SK-N-MC (cell line): ENCODE results near the gene ITPKC.

ENCODE experiments used
- DNase-seq: peaks from one replicate; pipeline ENCODE4 v3.0.0-alpha.2; 2011; ENCODE audit warnings: low read depth, low spot score
- H3K27ac ChIP-seq: fragments of 200-600 bp; sonication (generic); 2 replicates; pipeline ENCODE4 v1.5.1; 2016; ENCODE audit warnings: mixed run types
- H3K36me3 ChIP-seq: fragments of 200-600 bp; sonication (generic); 2 replicates; pipeline ENCODE4 v1.6.1; 2017; ENCODE audit warnings: antibody characterized with exemption, low read length, mixed read lengths; ENCODE audit not compliant: insufficient read depth
- H3K4me3 ChIP-seq: fragments of 200-600 bp; sonication (generic); 2 replicates; pipeline ENCODE4 v1.5.1; 2016
- H3K9ac ChIP-seq: fragments of 200-600 bp; sonication (generic); 2 replicates; pipeline ENCODE4 v1.8.0; 2017; ENCODE audit warnings: mixed run types, mixed read lengths; ENCODE audit not compliant: insufficient read length
- H3K9me3 ChIP-seq: fragments of 200-600 bp; sonication (generic); 2 replicates; pipeline ENCODE4 v1.6.1; 2017; ENCODE audit warnings: low read depth, mild to moderate bottlenecking, antibody characterized with exemption, low read length, moderate library complexity, mixed read lengths
- EZH2 ChIP-seq: fragments of 200-600 bp; sonication (generic); IDR thresholded peaks from one replicate; pipeline ENCODE4 v1.6.1; 2017; ENCODE audit warnings: antibody characterized with exemption
- FOXP2 ChIP-seq: optimal IDR thresholded peaks from 2 replicates; pipeline ENCODE3; 2011; ENCODE audit warnings: mild to moderate bottlenecking, moderate library complexity; ENCODE audit not compliant: insufficient read depth; ENCODE audit errors: extremely low read length, control extremely low read depth
- POLR2AphosphoS5 ChIP-seq: IDR thresholded peaks from 2 replicates; pipeline ENCODE4 v1.6.1; 2012; ENCODE audit warnings: mild to moderate bottlenecking, low read depth, low read length, borderline replicate concordance

Gene ITPKC

DNA sequence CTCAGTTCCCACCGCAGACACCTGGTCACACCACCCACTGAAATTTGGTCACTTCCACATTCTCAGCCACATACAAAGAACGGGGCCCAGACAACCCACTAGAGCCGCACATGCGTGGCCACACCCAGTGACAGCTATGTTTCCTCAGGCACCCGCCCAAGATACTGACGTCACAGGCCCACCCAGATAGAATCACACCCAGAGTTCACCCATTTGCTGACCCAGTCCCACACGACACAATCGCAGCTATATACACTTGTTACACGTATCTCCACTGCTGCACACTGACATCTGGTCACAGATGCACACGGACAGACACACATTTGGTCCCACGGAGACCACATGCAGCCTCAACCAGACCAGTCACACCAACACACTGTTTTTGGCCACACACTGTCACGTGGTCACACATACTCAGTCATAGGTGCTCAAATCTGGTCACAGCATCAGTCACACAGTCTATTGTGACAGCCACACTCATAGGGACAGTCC is 29.3 kb upstream of the ITPKC start:
- Histone ChIP-seq H3K9me3 (no peaks in the 10 kb centered on the region), H3K9ac (no peak overlapping the region), H3K4me3 (no peak overlapping the region), H3K36me3 (peaks cover 6% of the 10 kb centered on the region; the same call in 1 of the 2 replicates), H3K27ac (no peak overlapping the region)
- no peak for TF ChIP-seq POLR2AphosphoS5
- no peak for TF ChIP-seq EZH2
- no peak for TF ChIP-seq FOXP2
- no peak for DNase-seq

DNA sequence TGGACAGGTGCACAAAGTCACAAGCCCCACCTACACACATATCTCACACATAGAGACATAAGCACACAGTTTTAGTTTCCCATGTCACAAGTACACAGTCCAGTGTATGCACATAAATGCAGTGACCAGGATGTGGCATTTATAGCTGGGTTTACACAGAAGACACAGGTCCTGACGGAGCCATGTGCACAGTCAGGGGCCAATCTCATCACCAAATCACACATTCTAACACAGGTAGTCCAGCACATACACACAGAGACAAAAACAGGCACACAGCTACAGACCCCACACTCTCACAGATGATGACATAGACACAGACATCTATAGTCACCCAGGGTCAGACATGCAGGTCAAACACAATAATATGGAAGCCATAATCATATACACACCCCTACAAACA is 28.6 kb upstream of the ITPKC start:
- Histone ChIP-seq H3K4me3 (peak overlapping the region; percentile 79), H3K9me3 (no peaks in the 10 kb centered on the region), H3K27ac (no peak overlapping the region), H3K9ac (no peak overlapping the region), H3K36me3 (peaks cover 6% of the 10 kb centered on the region; the same call in 1 of the 2 replicates)
- DNase-seq = no peak
- TF ChIP-seq EZH2 = no peak
- no peak for TF ChIP-seq FOXP2
- TF ChIP-seq POLR2AphosphoS5 = no peak

DNA sequence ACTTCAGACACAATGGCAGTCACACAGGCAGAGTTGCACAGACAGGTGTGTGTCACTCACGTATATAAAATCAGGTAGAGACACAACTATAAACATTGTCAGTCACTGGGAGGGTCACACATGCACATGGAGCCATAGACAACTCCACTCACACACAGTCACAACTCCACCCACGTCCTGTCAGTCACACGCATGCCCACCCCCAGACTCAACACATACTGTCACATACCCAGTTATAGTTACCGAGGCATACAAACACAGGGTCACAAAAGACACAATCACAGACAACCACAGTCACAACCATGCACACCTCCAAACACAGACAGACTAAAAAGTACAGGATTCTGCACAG is 27.9 kb upstream of the ITPKC start:
- Histone ChIP-seq H3K27ac (no peak overlapping the region), H3K9me3 (no peaks in the 10 kb centered on the region), H3K4me3 (peak overlapping the region; percentile 79), H3K9ac (no peak overlapping the region), H3K36me3 (peaks cover 6% of the 10 kb centered on the region; the same call in 1 of the 2 replicates)
- no peak for DNase-seq
- TF ChIP-seq POLR2AphosphoS5 (no peak), FOXP2 (no peak)

DNA sequence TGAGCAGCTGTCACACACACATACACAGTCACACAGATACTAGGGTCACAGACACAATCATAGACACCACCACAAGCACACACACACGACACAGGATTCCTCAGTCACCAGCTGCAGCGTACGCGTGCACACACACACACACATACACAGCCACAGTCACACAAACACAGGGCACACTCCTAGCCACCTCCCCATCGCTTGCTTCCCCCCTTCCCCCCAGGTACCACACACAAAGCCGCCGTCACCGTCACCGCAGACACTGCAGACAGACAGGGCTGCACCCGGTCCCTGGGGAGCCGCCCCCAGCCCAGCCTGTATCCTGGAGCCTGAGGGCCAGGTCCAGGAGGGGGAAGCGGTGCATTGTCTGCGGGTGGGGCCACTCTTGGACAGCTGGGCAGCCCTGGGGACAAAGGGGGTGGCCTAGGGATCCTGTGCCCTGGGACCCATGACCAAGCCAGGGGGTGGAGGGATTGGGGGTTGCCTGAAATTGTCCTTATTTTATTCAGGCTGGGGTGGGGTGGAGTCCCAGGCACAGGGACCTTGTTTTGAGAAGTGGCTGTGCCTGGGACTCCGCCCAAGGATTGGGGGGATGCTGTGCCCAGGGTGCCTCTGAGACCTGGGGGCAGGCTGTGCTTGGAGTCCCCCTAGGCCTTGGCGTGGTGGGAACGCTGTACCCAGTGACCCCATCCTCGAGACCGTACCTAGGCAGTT is 27.4 kb upstream of the ITPKC start:
- peak overlapping the region; percentile 82 for H3K9ac ChIP-seq
- H3K36me3 ChIP-seq = peaks cover 6% of the 10 kb centered on the region; the same call in 1 of the 2 replicates
- no peaks in the 10 kb centered on the region for H3K9me3 ChIP-seq
- peak overlapping the region; percentile 79 for H3K4me3 ChIP-seq
- no peak for TF ChIP-seq EZH2
- no peak for TF ChIP-seq FOXP2
- TF ChIP-seq POLR2AphosphoS5 = no peak
- no peak for DNase-seq
- no peak overlapping the region for H3K27ac ChIP-seq

DNA sequence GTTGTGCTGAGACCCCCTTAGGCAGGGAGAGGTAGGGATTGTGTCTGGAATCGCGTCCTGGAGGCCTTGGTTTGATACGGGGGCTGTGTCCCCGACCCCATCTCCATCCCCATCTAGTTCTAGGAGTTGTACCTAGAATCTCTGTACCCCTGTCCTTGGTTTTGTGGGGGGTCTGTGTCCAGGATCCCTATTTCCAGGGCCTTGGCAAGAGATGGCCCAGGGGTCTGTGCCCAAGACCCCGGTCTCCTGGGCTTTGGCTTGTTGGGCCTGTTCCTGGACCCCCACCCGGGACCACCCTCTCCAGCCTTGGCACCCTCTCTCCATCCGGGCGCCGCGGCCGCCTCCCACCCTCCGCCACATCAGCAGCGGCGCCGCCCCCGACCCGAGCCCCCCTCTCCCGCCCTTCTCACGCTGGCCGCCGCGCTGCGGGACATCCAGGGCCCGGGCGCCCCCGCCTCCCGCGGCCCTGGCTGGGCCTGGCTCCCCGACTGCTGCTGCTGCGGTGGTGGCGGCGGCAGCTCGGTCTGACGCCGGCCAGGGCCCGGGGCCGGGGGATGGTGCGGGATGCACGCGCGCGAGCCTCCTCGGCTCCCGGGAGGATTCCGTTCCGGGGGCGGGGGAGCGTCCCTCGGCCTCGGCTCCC is 26.7 kb upstream of the ITPKC start, which contains the start of gene NUMBL:
Gene NUMBL (minus strand): TSS at position 602 of the 643 bp plus-strand sequence. CDS start 168 bp downstream, at position 434.
- DNase-seq = no peak
- H3K27ac ChIP-seq = peak within 1 kb of the TSS; percentile 82
- no peaks in the 10 kb centered on the region for H3K9me3 ChIP-seq
- TF ChIP-seq FOXP2 = no peak
- TF ChIP-seq POLR2AphosphoS5 = no peak
- TF ChIP-seq EZH2 = no peak
- H3K4me3 ChIP-seq = peak within 1 kb of the TSS; percentile 79
- H3K9ac ChIP-seq = peak within 1 kb of the TSS; percentile 82
- H3K36me3 ChIP-seq = peaks cover 6% of the 10 kb centered on the region; the same call in 1 of the 2 replicates

DNA sequence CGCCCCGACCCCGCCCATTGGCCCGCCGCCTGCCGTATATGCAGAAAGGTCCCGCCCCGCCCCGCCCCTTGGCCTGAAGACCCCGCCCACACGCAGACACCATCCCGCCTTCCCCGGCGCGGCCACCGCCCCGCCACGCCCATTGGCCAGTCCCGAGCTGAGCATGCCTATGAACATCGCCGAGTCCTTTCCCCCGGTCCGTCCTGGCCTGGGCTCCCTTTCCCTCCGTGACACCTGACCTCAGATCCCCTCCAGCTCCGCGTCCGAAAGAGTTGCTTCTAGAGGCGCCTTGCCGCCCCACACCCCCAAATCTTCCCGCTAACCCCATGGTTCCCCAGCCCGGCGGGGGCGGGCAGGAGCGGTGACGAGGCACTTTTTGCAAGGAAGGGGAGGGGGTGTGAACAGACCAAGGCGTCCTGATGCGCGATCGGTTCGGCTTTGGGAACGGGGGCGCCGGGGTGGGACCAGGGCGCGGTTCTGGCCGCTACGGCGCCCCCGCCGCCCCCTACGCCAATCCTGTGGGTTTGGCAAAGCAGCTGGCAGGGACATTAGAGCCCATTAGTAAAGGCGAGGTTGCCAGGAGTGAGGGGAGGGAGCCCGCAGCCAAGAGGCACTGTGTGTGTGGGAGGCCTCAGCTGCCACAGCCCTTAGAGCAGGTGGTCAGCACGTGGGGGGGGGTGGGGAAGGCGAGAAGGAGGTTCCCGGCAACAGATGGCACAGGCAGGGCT is 26.1 kb upstream of the ITPKC start:
- peak overlapping the region; percentile 77 for H3K9ac ChIP-seq
- peaks cover under 1% of the 10 kb centered on the region; the same call in 1 of the 2 replicates for H3K36me3 ChIP-seq
- H3K4me3 ChIP-seq = peak overlapping the region; percentile 79
- no peak for DNase-seq
- TF ChIP-seq EZH2 = no peak
- no peak for TF ChIP-seq FOXP2
- peak; percentile 88; the same call in 1 of the 2 replicates for TF ChIP-seq POLR2AphosphoS5
- H3K9me3 ChIP-seq = no peaks in the 10 kb centered on the region
- peak overlapping the region; percentile 82 for H3K27ac ChIP-seq

DNA sequence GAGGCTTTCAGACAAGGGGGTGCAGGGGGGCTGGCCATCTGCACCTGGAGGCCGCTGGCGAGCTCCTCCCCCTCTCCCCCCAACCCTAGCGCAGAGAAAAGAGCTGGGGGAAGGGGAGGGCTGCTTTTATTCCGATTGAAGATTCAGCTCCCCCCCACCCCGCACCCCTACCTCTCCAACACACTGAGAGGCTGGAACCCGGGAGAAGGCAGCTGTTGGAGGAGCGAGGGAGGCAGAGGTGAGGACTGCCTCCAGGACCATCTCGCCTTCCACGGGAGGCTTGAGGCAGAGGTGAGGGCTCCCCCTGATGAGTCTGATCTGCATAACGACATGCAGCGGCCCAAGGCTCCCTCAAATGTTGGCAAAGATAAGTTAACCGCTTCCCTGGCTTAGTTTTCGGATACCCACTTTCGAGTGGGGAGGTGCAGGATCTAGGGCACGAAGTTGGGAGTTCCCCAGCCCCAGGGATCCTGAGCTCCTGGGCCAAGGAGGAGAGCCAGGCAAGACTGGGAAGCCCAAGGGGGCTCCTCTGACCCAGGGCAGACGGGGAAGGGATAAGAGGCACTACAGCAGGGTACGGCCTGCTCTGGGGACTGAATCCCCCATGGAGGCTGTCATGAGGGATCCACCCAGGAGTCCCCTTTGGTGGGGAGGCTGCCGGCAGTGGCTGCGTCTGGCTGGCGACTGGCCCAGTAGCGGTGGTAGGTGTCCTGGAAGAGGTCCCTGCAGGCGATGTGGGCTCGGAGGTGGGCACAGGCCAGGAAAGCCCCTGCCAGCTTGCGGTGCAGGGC is 25.3 kb upstream of the ITPKC start:
- no peak for DNase-seq
- peak overlapping the region; percentile 77 for H3K9ac ChIP-seq
- H3K9me3 ChIP-seq = no peaks in the 10 kb centered on the region
- TF ChIP-seq POLR2AphosphoS5 = no peak
- TF ChIP-seq FOXP2 = no peak
- no peak for TF ChIP-seq EZH2
- H3K36me3 ChIP-seq = no peaks in the 10 kb centered on the region; the same call in 1 of the 2 replicates
- peak overlapping the region; percentile 79 for H3K4me3 ChIP-seq
- H3K27ac ChIP-seq = peak overlapping the region; percentile 82
